Pancreas (tissue), 10 donors: Measurements from ENCODE around the gene ANTXR2. TPM values are rescaled to one million over a fixed set of nuclear protein-coding genes. Genes with fewer than 3 reads are reported as not detected.

Experiments used
- ATAC-seq, 4 donors: fragments of 200-7000 bp; cut with Tn5 transposase; one replicate each; pipeline versions ENCODE4 v1.8.0 to v1.9.1; 2020; ENCODE audit warnings: mild to moderate bottlenecking in 4 of 4, moderate library complexity in 4 of 4
- DNase-seq, 6 donors: peaks; one replicate each; pipeline ENCODE4 v3.0.0-alpha.2; 2020
- FAIRE-seq: peaks from 2 replicates; lab custom pipeline; 2012; peaks lifted over from hg19 to GRCh38; lab: Jason Lieb, UNC
- H3K27ac ChIP-seq, 4 donors: fragments of 200-600 bp; sonication (generic); 1 replicate in 3 of 4; 2 replicates in 1 of 4; pipeline versions ENCODE4 v1.5.0 to v1.8.0; 2020
- H3K27me3 ChIP-seq, 4 donors: fragments of 200-600 bp; one replicate each; pipeline ENCODE4 v1.8.0; 2021
- H3K36me3 ChIP-seq, 3 donors: fragments of 200-600 bp; sonication (generic) in 1 of 3; one replicate each; pipeline versions ENCODE4 v1.5.0 to v1.8.0; 2020 to 2021
- H3K4me1 ChIP-seq, 3 donors: fragments of 200-600 bp; one replicate each; pipeline ENCODE4 v1.8.0; 2021
- H3K4me3 ChIP-seq, 4 donors: fragments of 200-600 bp; sonication (generic) in 2 of 4; one replicate each; pipeline versions ENCODE4 v1.5.0 to v1.8.0; 2020 to 2021
- H3K9me3 ChIP-seq, 4 donors: fragments of 200-600 bp; one replicate each; pipeline ENCODE4 v1.8.0; 2021
- WGBS, 2 donors: extraction: QIAGEN DNeasy Blood & Tissue Kit; methylation state at CpG; one replicate each; pipeline ENCODE4 v1.1.7; 2013; 5-methylcytosine and 5-hydroxymethylcytosine counted together
- intact Hi-C, 3 donors: fragments of 100-400 bp; cut with DNase I; formaldehyde crosslinking; loops; one replicate each; pipeline versions ENCODE4 v1.11.1 to v1.14.2; 2022
- polyA plus RNA-seq, 2 donors: library from polyadenylated mRNA; stranded (reverse); fragments of 200-250 nt; gene quantifications; one replicate each; pipeline ENCODE4 v1.2.3, GENCODE V29; 2013
- total RNA-seq, 6 donors: library from RNA; stranded (reverse); fragmentation: NEBNext Ultra II Directional in 4 of 6; extraction: Animal tissue kit (Norgen Biotek cat#: 25700) in 4 of 6; gene quantifications; one replicate each; pipeline versions ENCODE4 v1.2.1 to v1.2.4, GENCODE V29; 2021 to 2023
- TF ChIP-seq, protein P1 (sequence below), 4 donors: fragments of 200-600 bp; sonication (generic) in 3 of 4; IDR thresholded peaks; one replicate each; pipeline versions ENCODE4 v1.5.0 to v1.8.0; 2021; ENCODE audit warnings: antibody characterized with exemption in 4 of 4
- donor health status: healthy with polysubstance abuse.
- donor health status: DM: no; HTN: no; CAD: no; lungs with moderate emphysema.
- donor health status: DM: no; HTN: no; CAD: no.
- donor health status: control.
- donor health status: control.
- donor health status: Bipolar disorder and iron deficiency.
- donor health status: DM: yes; HTN: yes; CAD: no.
- donor health status: DM: no; HTN: no; CAD: no.
- donor health status: DM: no; HTN: no; CAD: no.
- donor health status: DM: yes; HTN: yes; CAD: no.

Gene ANTXR2
- total and polyA plus RNA-seq, 8 donors = 1.4 to 22.4 (median 4.6) TPM

GRCh38 chr4:80071604-80072227 is 1.3 kb downstream of the ANTXR2 start:
- Histone ChIP-seq H3K4me1 (peaks cover 0 to 22% (median 0%) of the 10 kb centered on the region in 3 donors), H3K4me3 (peak overlapping the region; percentile 72 to 87 (median 79)), H3K9me3 (no peaks in the 10 kb centered on the region), H3K27me3 (no peaks in the 10 kb centered on the region), H3K36me3 (no peaks in the 10 kb centered on the region), H3K27ac (peak overlapping the region in 2 of 4 donors; percentile 80 to 86)
- DNase-seq (no peak), ATAC-seq (peak in 3 of 4 donors; percentile 6 to 16 (median 7)), FAIRE-seq (no peak)
- TF ChIP-seq, protein P1, sequence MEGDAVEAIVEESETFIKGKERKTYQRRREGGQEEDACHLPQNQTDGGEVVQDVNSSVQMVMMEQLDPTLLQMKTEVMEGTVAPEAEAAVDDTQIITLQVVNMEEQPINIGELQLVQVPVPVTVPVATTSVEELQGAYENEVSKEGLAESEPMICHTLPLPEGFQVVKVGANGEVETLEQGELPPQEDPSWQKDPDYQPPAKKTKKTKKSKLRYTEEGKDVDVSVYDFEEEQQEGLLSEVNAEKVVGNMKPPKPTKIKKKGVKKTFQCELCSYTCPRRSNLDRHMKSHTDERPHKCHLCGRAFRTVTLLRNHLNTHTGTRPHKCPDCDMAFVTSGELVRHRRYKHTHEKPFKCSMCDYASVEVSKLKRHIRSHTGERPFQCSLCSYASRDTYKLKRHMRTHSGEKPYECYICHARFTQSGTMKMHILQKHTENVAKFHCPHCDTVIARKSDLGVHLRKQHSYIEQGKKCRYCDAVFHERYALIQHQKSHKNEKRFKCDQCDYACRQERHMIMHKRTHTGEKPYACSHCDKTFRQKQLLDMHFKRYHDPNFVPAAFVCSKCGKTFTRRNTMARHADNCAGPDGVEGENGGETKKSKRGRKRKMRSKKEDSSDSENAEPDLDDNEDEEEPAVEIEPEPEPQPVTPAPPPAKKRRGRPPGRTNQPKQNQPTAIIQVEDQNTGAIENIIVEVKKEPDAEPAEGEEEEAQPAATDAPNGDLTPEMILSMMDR (IDR thresholded peaks at IDR 0.05) = no peak
- 14 to 18% methylated on average over 15 of the region's 15 CpGs for WGBS, 2 donors
- intact Hi-C loops = no loop called here

DNA sequence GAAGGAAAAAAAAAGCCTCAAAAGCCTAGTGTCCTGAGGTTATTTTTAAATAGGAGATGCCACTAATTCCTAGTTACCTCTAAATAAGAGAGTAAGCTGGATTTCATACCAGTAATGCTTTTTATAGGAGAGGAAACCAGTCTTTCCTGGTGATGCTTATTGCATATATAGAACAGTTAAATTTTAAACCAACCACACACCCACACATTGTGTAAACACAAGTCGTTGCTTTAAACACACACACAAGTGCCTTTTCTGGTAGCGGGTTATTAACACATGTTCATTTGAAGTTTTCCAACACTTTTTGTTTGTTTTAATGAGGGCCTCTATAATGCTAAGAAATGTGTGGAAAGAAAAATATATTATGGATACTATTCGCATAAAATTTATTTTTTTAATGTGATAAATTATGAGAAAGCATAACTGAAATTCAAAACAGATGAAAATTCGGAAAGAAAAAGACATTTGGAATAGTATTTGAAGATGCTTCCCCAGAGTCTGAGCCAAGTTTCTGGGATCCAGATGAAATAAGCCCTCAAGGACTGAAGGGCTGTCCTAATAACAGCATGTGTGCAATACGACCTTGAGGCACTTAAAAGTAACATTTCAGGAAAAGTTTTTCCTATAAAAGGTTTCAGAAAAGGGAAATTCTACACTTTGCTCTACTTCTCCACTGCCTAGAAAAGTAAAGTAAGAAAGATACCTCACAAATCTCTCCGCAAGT is 2.0 kb downstream of the ANTXR2 start:
- DNase-seq (no peak), ATAC-seq (no peak), FAIRE-seq (no peak)
- Histone ChIP-seq H3K27me3 (no peaks in the 10 kb centered on the region), H3K4me1 (peaks cover 0 to 22% (median 0%) of the 10 kb centered on the region in 3 donors), H3K27ac (peak overlapping the region in 2 of 4 donors; percentile 6 to 86), H3K36me3 (no peaks in the 10 kb centered on the region), H3K9me3 (no peaks in the 10 kb centered on the region), H3K4me3 (peak overlapping the region in 1 of 4 donors; percentile 87)
- WGBS, 2 donors = 46 to 50% methylated on average over 6 of the region's 6 CpGs
- intact Hi-C loops = no loop called here
- TF ChIP-seq, protein P1 (IDR thresholded peaks at IDR 0.05) = no peak

GRCh38 chr4:80069837-80070731 is 2.9 kb downstream of the ANTXR2 start:
- Histone ChIP-seq H3K27ac (no peak overlapping the region), H3K4me3 (no peak overlapping the region), H3K36me3 (no peaks in the 10 kb centered on the region), H3K27me3 (no peaks in the 10 kb centered on the region), H3K9me3 (no peaks in the 10 kb centered on the region), H3K4me1 (peaks cover 0 to 22% (median 0%) of the 10 kb centered on the region in 3 donors)
- DNase-seq = no peak
- intact Hi-C loops = no loop called here
- WGBS, 2 donors = 91 to 97% methylated on average over 2 of the region's 2 CpGs
- TF ChIP-seq, protein P1 (IDR thresholded peaks at IDR 0.05) = no peak
- ATAC-seq = no peak
- no peak for FAIRE-seq

DNA sequence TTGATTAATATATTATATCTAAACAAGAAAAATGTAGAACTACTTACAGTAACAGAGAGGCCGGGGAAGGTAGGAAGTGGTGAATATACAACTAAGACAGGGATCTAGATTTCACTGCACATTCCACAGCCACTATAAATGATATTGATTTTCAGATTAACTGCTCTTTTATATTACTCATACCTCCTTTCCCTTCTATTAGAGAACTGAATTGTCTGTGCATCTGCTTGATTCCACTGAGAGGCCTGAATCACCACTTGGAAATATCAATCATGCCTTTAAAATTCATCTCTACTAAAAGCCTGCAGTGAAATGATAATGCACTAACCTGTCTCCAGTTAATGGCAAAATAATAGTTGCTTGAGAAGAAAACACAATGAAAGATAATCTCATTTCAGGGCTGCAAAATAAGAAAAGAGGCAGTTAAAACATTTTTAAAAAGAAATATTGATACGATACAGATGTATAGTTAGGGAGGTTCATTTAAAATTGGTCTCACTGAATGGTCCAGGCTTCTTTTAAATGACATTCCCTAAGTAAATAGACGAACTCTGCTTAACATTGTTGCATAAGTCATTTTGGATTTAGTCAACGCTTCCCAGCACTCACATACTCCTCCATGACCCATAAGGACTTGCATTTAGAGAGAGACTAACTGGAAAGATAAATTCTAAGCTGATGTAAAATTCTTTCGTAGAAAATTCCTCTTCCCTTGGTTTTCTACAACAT is 3.8 kb downstream of the ANTXR2 start:
- ATAC-seq = no peak
- H3K27me3 ChIP-seq = no peaks in the 10 kb centered on the region
- H3K27ac ChIP-seq = no peak overlapping the region
- peaks cover 0 to 22% (median 0%) of the 10 kb centered on the region in 3 donors for H3K4me1 ChIP-seq
- 84 to 85% methylated on average over 5 of the region's 5 CpGs for WGBS, 2 donors
- no peaks in the 10 kb centered on the region for H3K36me3 ChIP-seq
- DNase-seq = no peak
- intact Hi-C loops = no loop called here
- TF ChIP-seq, protein P1 (IDR thresholded peaks at IDR 0.05) = no peak
- no peak overlapping the region for H3K4me3 ChIP-seq
- FAIRE-seq = no peak
- no peaks in the 10 kb centered on the region for H3K9me3 ChIP-seq
